ENCODE measurements around the gene OVCA2. TPM values are rescaled to one million over a fixed set of nuclear protein-coding genes. Genes with fewer than 3 reads are reported as not detected.

OVCA2 gene
- total RNA-seq, 1 donor from 2014 or later, result 69.0 TPM

DNA sequence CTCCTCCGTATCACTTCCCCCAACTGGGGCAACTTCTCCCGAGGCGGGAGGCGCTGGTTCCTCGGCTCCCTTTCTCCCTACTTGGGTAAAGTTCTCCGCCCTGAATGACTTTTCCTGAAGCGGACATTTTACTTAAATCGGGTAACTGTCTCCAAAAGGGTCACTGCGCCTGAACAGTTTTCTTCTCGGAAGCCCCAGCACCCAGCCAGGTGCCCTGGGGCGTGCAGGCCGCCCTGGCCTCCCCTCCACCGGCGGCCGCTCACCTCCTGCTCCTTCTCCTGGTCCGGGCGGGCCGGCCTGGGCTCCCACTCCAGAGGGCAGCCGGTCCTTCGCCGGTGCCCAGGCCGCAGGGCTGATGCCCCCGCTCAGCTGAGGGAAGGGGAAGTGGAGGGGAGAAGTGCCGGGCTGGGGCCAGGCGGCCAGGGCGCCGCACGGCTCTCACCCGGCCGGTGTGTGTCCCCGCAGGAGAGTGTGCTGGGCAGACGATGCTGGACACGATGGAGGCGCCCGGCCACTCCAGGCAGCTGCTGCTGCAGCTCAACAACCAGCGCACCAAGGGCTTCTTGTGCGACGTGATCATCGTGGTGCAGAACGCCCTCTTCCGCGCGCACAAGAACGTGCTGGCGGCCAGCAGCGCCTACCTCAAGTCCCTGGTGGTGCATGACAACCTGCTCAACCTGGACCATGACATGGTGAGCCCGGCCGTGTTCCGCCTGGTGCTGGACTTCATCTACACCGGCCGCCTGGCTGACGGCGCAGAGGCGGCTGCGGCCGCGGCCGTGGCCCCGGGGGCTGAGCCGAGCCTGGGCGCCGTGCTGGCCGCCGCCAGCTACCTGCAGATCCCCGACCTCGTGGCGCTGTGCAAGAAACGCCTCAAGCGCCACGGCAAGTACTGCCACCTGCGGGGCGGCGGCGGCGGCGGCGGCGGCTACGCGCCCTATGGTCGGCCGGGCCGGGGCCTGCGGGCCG lies 14.7 kb downstream of the OVCA2 start:
- FAIRE-seq, result no peak
- Histone ChIP-seq H3K4me3 (ENCODE audit: low read depth, low read length) (no peak overlapping the region), H3K27me3 (ENCODE audit: control insufficient read depth, insufficient read depth, low read length) (no peaks in the 10 kb centered on the region), H3K36me3 (ENCODE audit: control insufficient read depth, insufficient read depth, low read length) (peaks cover 6% of the 10 kb centered on the region)
- no peak for TF ChIP-seq CTCF (IDR thresholded peaks at IDR 0.05; ENCODE audit: insufficient read depth, low read length, severe bottlenecking)
- no peak for DNase-seq (ENCODE audit: low read depth)

DNA sequence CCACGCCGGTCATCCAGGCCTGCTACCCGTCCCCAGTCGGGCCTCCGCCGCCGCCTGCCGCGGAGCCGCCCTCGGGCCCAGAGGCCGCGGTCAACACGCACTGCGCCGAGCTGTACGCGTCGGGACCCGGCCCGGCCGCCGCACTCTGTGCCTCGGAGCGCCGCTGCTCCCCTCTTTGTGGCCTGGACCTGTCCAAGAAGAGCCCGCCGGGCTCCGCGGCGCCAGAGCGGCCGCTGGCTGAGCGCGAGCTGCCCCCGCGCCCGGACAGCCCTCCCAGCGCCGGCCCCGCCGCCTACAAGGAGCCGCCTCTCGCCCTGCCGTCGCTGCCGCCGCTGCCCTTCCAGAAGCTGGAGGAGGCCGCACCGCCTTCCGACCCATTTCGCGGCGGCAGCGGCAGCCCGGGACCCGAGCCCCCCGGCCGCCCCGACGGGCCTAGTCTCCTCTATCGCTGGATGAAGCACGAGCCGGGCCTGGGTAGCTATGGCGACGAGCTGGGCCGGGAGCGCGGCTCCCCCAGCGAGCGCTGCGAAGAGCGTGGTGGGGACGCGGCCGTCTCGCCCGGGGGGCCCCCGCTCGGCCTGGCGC lies 15.4 kb downstream of the OVCA2 start:
- FAIRE-seq, result no peak
- no peak overlapping the region for H3K4me3 ChIP-seq (ENCODE audit: low read depth, low read length)
- H3K27me3 ChIP-seq (ENCODE audit: control insufficient read depth, insufficient read depth, low read length), result no peaks in the 10 kb centered on the region
- peaks cover 7% of the 10 kb centered on the region for H3K36me3 ChIP-seq (ENCODE audit: control insufficient read depth, insufficient read depth, low read length)
- no peak for TF ChIP-seq CTCF (IDR thresholded peaks at IDR 0.05; ENCODE audit: insufficient read depth, low read length, severe bottlenecking)
- no peak for DNase-seq (ENCODE audit: low read depth)

DNA sequence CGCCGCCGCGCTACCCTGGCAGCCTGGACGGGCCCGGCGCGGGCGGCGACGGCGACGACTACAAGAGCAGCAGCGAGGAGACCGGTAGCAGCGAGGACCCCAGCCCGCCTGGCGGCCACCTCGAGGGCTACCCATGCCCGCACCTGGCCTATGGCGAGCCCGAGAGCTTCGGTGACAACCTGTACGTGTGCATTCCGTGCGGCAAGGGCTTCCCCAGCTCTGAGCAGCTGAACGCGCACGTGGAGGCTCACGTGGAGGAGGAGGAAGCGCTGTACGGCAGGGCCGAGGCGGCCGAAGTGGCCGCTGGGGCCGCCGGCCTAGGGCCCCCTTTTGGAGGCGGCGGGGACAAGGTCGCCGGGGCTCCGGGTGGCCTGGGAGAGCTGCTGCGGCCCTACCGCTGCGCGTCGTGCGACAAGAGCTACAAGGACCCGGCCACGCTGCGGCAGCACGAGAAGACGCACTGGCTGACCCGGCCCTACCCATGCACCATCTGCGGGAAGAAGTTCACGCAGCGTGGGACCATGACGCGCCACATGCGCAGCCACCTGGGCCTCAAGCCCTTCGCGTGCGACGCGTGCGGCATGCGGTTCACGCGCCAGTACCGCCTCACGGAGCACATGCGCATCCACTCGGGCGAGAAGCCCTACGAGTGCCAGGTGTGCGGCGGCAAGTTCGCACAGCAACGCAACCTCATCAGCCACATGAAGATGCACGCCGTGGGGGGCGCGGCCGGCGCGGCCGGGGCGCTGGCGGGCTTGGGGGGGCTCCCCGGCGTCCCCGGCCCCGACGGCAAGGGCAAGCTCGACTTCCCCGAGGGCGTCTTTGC lies 16.2 kb downstream of the OVCA2 start:
- Histone ChIP-seq H3K27me3 (ENCODE audit: control insufficient read depth, insufficient read depth, low read length) (no peaks in the 10 kb centered on the region), H3K4me3 (ENCODE audit: low read depth, low read length) (no peak overlapping the region), H3K36me3 (ENCODE audit: control insufficient read depth, insufficient read depth, low read length) (peaks cover 11% of the 10 kb centered on the region)
- FAIRE-seq (no peak), DNase-seq (ENCODE audit: low read depth) (no peak)
- no peak for TF ChIP-seq CTCF (IDR thresholded peaks at IDR 0.05; ENCODE audit: insufficient read depth, low read length, severe bottlenecking)

GRCh38 chr17:2058586-2059546 lies 17.0 kb downstream of the OVCA2 start:
- no peak for DNase-seq (ENCODE audit: low read depth)
- Histone ChIP-seq H3K36me3 (ENCODE audit: control insufficient read depth, insufficient read depth, low read length) (peaks cover 13% of the 10 kb centered on the region), H3K4me3 (ENCODE audit: low read depth, low read length) (no peak overlapping the region), H3K27me3 (ENCODE audit: control insufficient read depth, insufficient read depth, low read length) (no peaks in the 10 kb centered on the region)
- FAIRE-seq, result no peak
- TF ChIP-seq CTCF (IDR thresholded peaks at IDR 0.05; ENCODE audit: insufficient read depth, low read length, severe bottlenecking), result peak; percentile 78

Measured in bronchial epithelial cell (primary cell).